IMR-90 (cell line): ENCODE measurements around the gene HMGA1.
"Not testable (repeated sequence)": the region's sequence is repeated elsewhere in the genome, so short reads cannot be mapped to it uniquely, and the experiment has no call there.

Experiments used
- BHLHE40 ChIP-seq: fragments of 150-350 bp; IDR thresholded peaks from 2 replicates; pipeline ENCODE4 v1.6.1; 2016; ENCODE audit warnings: mild to moderate bottlenecking, low read depth, low read length
- CEBPB ChIP-seq: IDR thresholded peaks from 2 replicates; pipeline ENCODE4 v1.6.1; 2012; ENCODE audit warnings: low read depth, low read length, improper control_type of control experiment
- CHD1 ChIP-seq: IDR thresholded peaks from 2 replicates; pipeline ENCODE4 v1.6.1; 2012; ENCODE audit warnings: low read depth, low read length, improper control_type of control experiment
- FOS ChIP-seq: fragments of 150-350 bp; IDR thresholded peaks from 2 replicates; pipeline ENCODE4 v1.6.1; 2016; ENCODE audit warnings: low read depth, low read length
- MAFK ChIP-seq: IDR thresholded peaks from 2 replicates; pipeline ENCODE4 v1.6.1; 2012; ENCODE audit warnings: low read depth, low read length, improper control_type of control experiment
- MXI1 ChIP-seq: IDR thresholded peaks from 2 replicates; pipeline ENCODE4 v1.6.1; 2012; ENCODE audit warnings: low read depth, mild to moderate bottlenecking, low read length, moderate library complexity, borderline replicate concordance
- NFE2L2 ChIP-seq: fragments of 150-350 bp; IDR thresholded peaks from 2 replicates; pipeline ENCODE4 v1.6.1; 2016; ENCODE audit warnings: low read depth, mild to moderate bottlenecking, low read length
- POLR2A ChIP-seq: IDR thresholded peaks from 2 replicates; pipeline ENCODE4 v1.6.1; 2012; ENCODE audit warnings: mild to moderate bottlenecking, low read depth, low read length
- RAD21 ChIP-seq: IDR thresholded peaks from 2 replicates; pipeline ENCODE4 v1.6.1; 2012; ENCODE audit warnings: low read length, improper control_type of control experiment
- RCOR1 ChIP-seq: IDR thresholded peaks from 2 replicates; pipeline ENCODE4 v1.6.1; 2012; ENCODE audit warnings: mild to moderate bottlenecking, low read length, improper control_type of control experiment; ENCODE audit not compliant: insufficient replicate concordance
- TF ChIP-seq, protein P1 (sequence below): conservative IDR thresholded peaks from 2 replicates; pipeline ENCODE4 v1.5.1; 2012; ENCODE audit warnings: mild to moderate bottlenecking, low read depth, low read length, improper control_type of control experiment

DNA sequence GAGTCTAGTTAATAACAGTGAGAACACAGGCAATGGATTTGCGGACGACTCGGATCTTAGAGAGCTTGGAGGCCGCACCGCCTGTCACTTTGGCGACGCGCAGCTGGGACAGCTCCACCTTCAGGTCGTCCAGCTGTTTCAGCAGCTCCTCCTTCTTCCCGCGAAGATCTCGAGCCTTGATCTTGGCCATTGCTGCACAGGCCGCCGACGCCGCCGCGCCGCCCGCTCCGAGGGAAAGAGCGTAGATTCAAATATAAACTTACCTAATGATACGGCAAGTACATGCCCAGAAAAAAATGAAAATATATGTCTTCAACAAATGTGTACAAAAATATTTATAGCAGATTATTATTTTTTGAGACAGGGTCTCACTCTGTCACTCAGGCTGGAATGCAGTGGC, 26.8 kb downstream of the HMGA1 start:
- TF ChIP-seq, protein P1, sequence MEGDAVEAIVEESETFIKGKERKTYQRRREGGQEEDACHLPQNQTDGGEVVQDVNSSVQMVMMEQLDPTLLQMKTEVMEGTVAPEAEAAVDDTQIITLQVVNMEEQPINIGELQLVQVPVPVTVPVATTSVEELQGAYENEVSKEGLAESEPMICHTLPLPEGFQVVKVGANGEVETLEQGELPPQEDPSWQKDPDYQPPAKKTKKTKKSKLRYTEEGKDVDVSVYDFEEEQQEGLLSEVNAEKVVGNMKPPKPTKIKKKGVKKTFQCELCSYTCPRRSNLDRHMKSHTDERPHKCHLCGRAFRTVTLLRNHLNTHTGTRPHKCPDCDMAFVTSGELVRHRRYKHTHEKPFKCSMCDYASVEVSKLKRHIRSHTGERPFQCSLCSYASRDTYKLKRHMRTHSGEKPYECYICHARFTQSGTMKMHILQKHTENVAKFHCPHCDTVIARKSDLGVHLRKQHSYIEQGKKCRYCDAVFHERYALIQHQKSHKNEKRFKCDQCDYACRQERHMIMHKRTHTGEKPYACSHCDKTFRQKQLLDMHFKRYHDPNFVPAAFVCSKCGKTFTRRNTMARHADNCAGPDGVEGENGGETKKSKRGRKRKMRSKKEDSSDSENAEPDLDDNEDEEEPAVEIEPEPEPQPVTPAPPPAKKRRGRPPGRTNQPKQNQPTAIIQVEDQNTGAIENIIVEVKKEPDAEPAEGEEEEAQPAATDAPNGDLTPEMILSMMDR = not testable (repeated sequence)
- not testable (repeated sequence) for TF ChIP-seq POLR2A, MAFK, FOS, CEBPB, RAD21, BHLHE40, RCOR1, MXI1, CHD1, NFE2L2
